Measurements from ENCODE around the gene FNBP1L. TPM values are rescaled to one million over a fixed set of nuclear protein-coding genes. Genes with fewer than 3 reads are reported as not detected.
A peak's percentile ranks its signal among the peaks of the same experiment; 100 is the strongest.

FNBP1L gene
- total RNA-seq, 1 donor from 2014 or later, result 57.8 TPM

- Histone ChIP-seq H3K4me1 (ENCODE audit: insufficient read depth, low read length) (peaks cover 34% of the 10 kb centered on the region), H3K79me2 (ENCODE audit: insufficient read depth, low read length) (peaks cover 94% of the 10 kb centered on the region), H3K9me3 (ENCODE audit: insufficient read depth, low read depth, low read length) (no peaks in the 10 kb centered on the region), H3K27me3 (ENCODE audit: insufficient read depth, low read length) (no peaks in the 10 kb centered on the region), H3K4me2 (ENCODE audit: low read length) (no peak overlapping the region), H3K9ac (ENCODE audit: low read length) (no peak overlapping the region), H3K36me3 (ENCODE audit: insufficient read depth, low read length) (peaks cover 33% of the 10 kb centered on the region), H3K27ac (ENCODE audit: low read depth, low read length) (no peak overlapping the region), H4K20me1 (ENCODE audit: insufficient read depth, low read length) (peaks cover 95% of the 10 kb centered on the region), H3K4me3 (ENCODE audit: insufficient read depth, low read depth, low read length) (no peak overlapping the region), H2AFZ (ENCODE audit: low read depth, low read length) (no peak overlapping the region)
- FAIRE-seq (no peak), DNase-seq (ENCODE audit: low read depth) (no peak)
- Mint-ChIP-seq H3K4me1 (ENCODE audit: low read depth, unreplicated experiment) (peaks cover 60% of the 10 kb centered on the region), H3K9me3 (ENCODE audit: unreplicated experiment) (no peaks in the 10 kb centered on the region), H3K27ac (ENCODE audit: unreplicated experiment) (no peak overlapping the region), H3K27me3 (ENCODE audit: low read depth, unreplicated experiment) (no peaks in the 10 kb centered on the region), H3K4me3 (ENCODE audit: unreplicated experiment) (no peak overlapping the region), H3K36me3 (ENCODE audit: low read depth, unreplicated experiment) (peaks cover 28% of the 10 kb centered on the region)
- no peak for TF ChIP-seq CTCF (IDR thresholded peaks at IDR 0.05; ENCODE audit: insufficient read depth, low read depth, low read length)
Measured at GRCh38 chr1:93592551-93592949, 144.6 kb downstream of the FNBP1L start.

- peaks cover 48% of the 10 kb centered on the region for H3K4me1 Mint-ChIP-seq (ENCODE audit: low read depth, unreplicated experiment)
- H3K27me3 Mint-ChIP-seq (ENCODE audit: low read depth, unreplicated experiment), result no peaks in the 10 kb centered on the region
- FAIRE-seq, result no peak
- no peak overlapping the region for H3K4me2 ChIP-seq (ENCODE audit: low read length)
- peak overlapping the region; percentile 50 for H3K27ac Mint-ChIP-seq (ENCODE audit: unreplicated experiment)
- no peaks in the 10 kb centered on the region for H3K9me3 ChIP-seq (ENCODE audit: insufficient read depth, low read depth, low read length)
- no peak overlapping the region for H3K27ac ChIP-seq (ENCODE audit: low read depth, low read length)
- H3K9me3 Mint-ChIP-seq (ENCODE audit: unreplicated experiment), result no peaks in the 10 kb centered on the region
- peaks cover 97% of the 10 kb centered on the region for H3K79me2 ChIP-seq (ENCODE audit: insufficient read depth, low read length)
- H3K4me1 ChIP-seq (ENCODE audit: insufficient read depth, low read length), result peaks cover 33% of the 10 kb centered on the region
- peaks cover 96% of the 10 kb centered on the region for H4K20me1 ChIP-seq (ENCODE audit: insufficient read depth, low read length)
- no peak overlapping the region for H3K9ac ChIP-seq (ENCODE audit: low read length)
- TF ChIP-seq EZH2 (IDR thresholded peaks at IDR 0.05; ENCODE audit: insufficient read depth, low read length), result no peak
- TF ChIP-seq CTCF (IDR thresholded peaks at IDR 0.05; ENCODE audit: insufficient read depth, low read depth, low read length), result no peak
- no peak for DNase-seq (ENCODE audit: low read depth)
- H3K36me3 Mint-ChIP-seq (ENCODE audit: low read depth, unreplicated experiment), result peaks cover 18% of the 10 kb centered on the region
- no peak overlapping the region for H3K4me3 Mint-ChIP-seq (ENCODE audit: unreplicated experiment)
- H3K27me3 ChIP-seq (ENCODE audit: insufficient read depth, low read length), result no peaks in the 10 kb centered on the region
- no peak overlapping the region for H3K4me3 ChIP-seq (ENCODE audit: insufficient read depth, low read depth, low read length)
- no peak overlapping the region for H2AFZ ChIP-seq (ENCODE audit: low read depth, low read length)
- H3K36me3 ChIP-seq (ENCODE audit: insufficient read depth, low read length), result peaks cover 20% of the 10 kb centered on the region
Measured at GRCh38 chr1:93593854-93594602, 146.1 kb downstream of the FNBP1L start.

GRCh38 chr1:93594603-93594880 is 146.6 kb downstream of the FNBP1L start:
- Histone ChIP-seq H2AFZ (ENCODE audit: low read depth, low read length) (no peak overlapping the region), H3K4me2 (ENCODE audit: low read length) (no peak overlapping the region), H3K27ac (ENCODE audit: low read depth, low read length) (no peak overlapping the region), H4K20me1 (ENCODE audit: insufficient read depth, low read length) (peaks cover 96% of the 10 kb centered on the region), H3K36me3 (ENCODE audit: insufficient read depth, low read length) (peaks cover 15% of the 10 kb centered on the region), H3K79me2 (ENCODE audit: insufficient read depth, low read length) (peaks cover 97% of the 10 kb centered on the region), H3K4me3 (ENCODE audit: insufficient read depth, low read depth, low read length) (no peak overlapping the region), H3K9me3 (ENCODE audit: insufficient read depth, low read depth, low read length) (no peaks in the 10 kb centered on the region), H3K9ac (ENCODE audit: low read length) (peak overlapping the region; percentile 3), H3K4me1 (ENCODE audit: insufficient read depth, low read length) (peaks cover 34% of the 10 kb centered on the region), H3K27me3 (ENCODE audit: insufficient read depth, low read length) (no peaks in the 10 kb centered on the region)
- Mint-ChIP-seq H3K4me3 (ENCODE audit: unreplicated experiment) (no peak overlapping the region), H3K36me3 (ENCODE audit: low read depth, unreplicated experiment) (peaks cover 15% of the 10 kb centered on the region), H3K9me3 (ENCODE audit: unreplicated experiment) (no peaks in the 10 kb centered on the region), H3K27me3 (ENCODE audit: low read depth, unreplicated experiment) (no peaks in the 10 kb centered on the region), H3K4me1 (ENCODE audit: low read depth, unreplicated experiment) (peaks cover 43% of the 10 kb centered on the region), H3K27ac (ENCODE audit: unreplicated experiment) (no peak overlapping the region)
- no peak for DNase-seq (ENCODE audit: low read depth)
- TF ChIP-seq CTCF (IDR thresholded peaks at IDR 0.05; ENCODE audit: insufficient read depth, low read depth, low read length) (no peak), EZH2 (IDR thresholded peaks at IDR 0.05; ENCODE audit: insufficient read depth, low read length) (no peak)
- FAIRE-seq, result no peak

All from astrocyte (in vitro differentiated cells and primary cell).